Caco-2 (cell line): Measurements from ENCODE around the gene CPVL. TPM values are rescaled to one million over a fixed set of nuclear protein-coding genes. Genes with fewer than 3 reads are reported as not detected.

Experiments used
- BruUV-seq: library from RNA; stranded (reverse); fragments of 400-500 nt; replicated peaks from 2 replicates; lab custom pipeline; 2021; lab: Mats Ljungman, UMichigan
- CTCF ChIA-PET: fragments of 300-600 bp; sonication (Branson Sonifier 250); formaldehyde crosslinking; loops from one replicate; lab custom pipeline; 2022; ENCODE audit warnings: antibody characterized with exemption; lab: Charles Lee
- POLR2A ChIA-PET: fragments of 300-600 bp; sonication (Branson Sonifier 250); formaldehyde crosslinking; loops from one replicate; lab custom pipeline; 2022; ENCODE audit warnings: antibody characterized with exemption; lab: Charles Lee
- DNase-seq, 2 experiments: peaks; one replicate each; pipeline versions ENCODE4 v3.0.0 to v3.0.0-alpha.2; 2020 to 2022
- H3K27me3 ChIP-seq: replicated peaks from 2 replicates; pipeline ENCODE4 v1.6.0; 2011; ENCODE audit warnings: low read length; ENCODE audit not compliant: control insufficient read depth, insufficient read depth
- H3K36me3 ChIP-seq: 2 replicates; pipeline ENCODE4 v1.5.1; 2011; ENCODE audit warnings: low read length; ENCODE audit not compliant: control insufficient read depth, insufficient read depth
- H3K4me1 ChIP-seq: fragments of 250-450 bp; sonication (Bioruptor Pico); 2 replicates; pipeline ENCODE4 v1.5.1; 2020; ENCODE audit warnings: mild to moderate bottlenecking
- H3K4me3 ChIP-seq: 2 replicates; pipeline ENCODE4 v1.5.1; 2011; ENCODE audit warnings: low read depth, mild to moderate bottlenecking, control low read depth, low read length
- H3K9me3 ChIP-seq: fragments of 250-450 bp; sonication (Bioruptor Pico); 2 replicates; pipeline ENCODE4 v1.5.1; 2020; ENCODE audit warnings: mild to moderate bottlenecking, moderate library complexity
- H3K27ac Mint-ChIP-seq: one replicate; pipeline ENCODE4 v1.8.0; 2022; ENCODE audit warnings: mixed read lengths; ENCODE audit not compliant: unreplicated experiment
- H3K27me3 Mint-ChIP-seq: one replicate; pipeline ENCODE4 v1.8.0; 2022; ENCODE audit warnings: mixed read lengths; ENCODE audit not compliant: insufficient read depth, unreplicated experiment
- H3K36me3 Mint-ChIP-seq: one replicate; pipeline ENCODE4 v1.8.0; 2022; ENCODE audit warnings: mild to moderate bottlenecking, mixed read lengths; ENCODE audit not compliant: insufficient read depth, unreplicated experiment
- H3K4me1 Mint-ChIP-seq: one replicate; pipeline ENCODE4 v1.8.0; 2022; ENCODE audit warnings: low read depth, mixed read lengths; ENCODE audit not compliant: unreplicated experiment
- H3K4me3 Mint-ChIP-seq: one replicate; pipeline ENCODE4 v1.8.0; 2022; ENCODE audit warnings: mild to moderate bottlenecking, moderate library complexity, mixed read lengths; ENCODE audit not compliant: unreplicated experiment
- H3K9me3 Mint-ChIP-seq: one replicate; pipeline ENCODE4 v1.8.0; 2022; ENCODE audit warnings: mixed read lengths; ENCODE audit not compliant: unreplicated experiment
- intact Hi-C: fragments of 100-400 bp; cut with micrococcal nuclease; formaldehyde crosslinking; loops from one replicate; pipeline ENCODE4 v1.10.0; 2022; ENCODE audit not compliant: unreplicated experiment
- total RNA-seq: library from RNA; stranded (reverse); gene quantifications from 2 replicates; pipeline ENCODE4 v1.2.3, GENCODE V29; 2022
- TF ChIP-seq, protein P1 (sequence below), 2 experiments: fragments of 200-600 bp in 1 of 2; IDR thresholded peaks; 1 replicate in 1 of 2; 2 replicates in 1 of 2; pipeline versions ENCODE4 v1.5.1 to v1.8.0; 2011 to 2022; ENCODE audit warnings: antibody characterized with exemption in 1 of 2, control low read depth in 1 of 2, inconsistent platforms in 1 of 2, low read depth in 1 of 2, low read length in 1 of 2, mild to moderate bottlenecking in 1 of 2, moderate library complexity in 1 of 2; ENCODE audit not compliant: insufficient read depth in 1 of 2, severe bottlenecking in 1 of 2, unreplicated experiment in 1 of 2

CPVL gene
- total RNA-seq, 1 experiment from 2014 or later, result 109 TPM

GRCh38 chr7:29194206-29194593 lies 47.9 kb upstream of the CPVL start:
- H3K4me3 ChIP-seq, result peak overlapping the region; percentile 91
- no peaks in the 10 kb centered on the region for H3K9me3 ChIP-seq
- H3K27ac Mint-ChIP-seq, result peak overlapping the region; percentile 1
- no peaks in the 10 kb centered on the region for H3K36me3 ChIP-seq
- H3K36me3 Mint-ChIP-seq, result no peaks in the 10 kb centered on the region
- peak; percentile 46 for DNase-seq
- TF ChIP-seq, protein P1, sequence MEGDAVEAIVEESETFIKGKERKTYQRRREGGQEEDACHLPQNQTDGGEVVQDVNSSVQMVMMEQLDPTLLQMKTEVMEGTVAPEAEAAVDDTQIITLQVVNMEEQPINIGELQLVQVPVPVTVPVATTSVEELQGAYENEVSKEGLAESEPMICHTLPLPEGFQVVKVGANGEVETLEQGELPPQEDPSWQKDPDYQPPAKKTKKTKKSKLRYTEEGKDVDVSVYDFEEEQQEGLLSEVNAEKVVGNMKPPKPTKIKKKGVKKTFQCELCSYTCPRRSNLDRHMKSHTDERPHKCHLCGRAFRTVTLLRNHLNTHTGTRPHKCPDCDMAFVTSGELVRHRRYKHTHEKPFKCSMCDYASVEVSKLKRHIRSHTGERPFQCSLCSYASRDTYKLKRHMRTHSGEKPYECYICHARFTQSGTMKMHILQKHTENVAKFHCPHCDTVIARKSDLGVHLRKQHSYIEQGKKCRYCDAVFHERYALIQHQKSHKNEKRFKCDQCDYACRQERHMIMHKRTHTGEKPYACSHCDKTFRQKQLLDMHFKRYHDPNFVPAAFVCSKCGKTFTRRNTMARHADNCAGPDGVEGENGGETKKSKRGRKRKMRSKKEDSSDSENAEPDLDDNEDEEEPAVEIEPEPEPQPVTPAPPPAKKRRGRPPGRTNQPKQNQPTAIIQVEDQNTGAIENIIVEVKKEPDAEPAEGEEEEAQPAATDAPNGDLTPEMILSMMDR (IDR thresholded peaks at IDR 0.05; ENCODE audit: insufficient read depth in 1 of 2, low read depth in 1 of 2, low read length in 1 of 2, severe bottlenecking in 1 of 2, unreplicated experiment in 1 of 2), result no peak
- CTCF ChIA-PET, result interaction anchor here (0.7 to 1.5 kb wide), 2 partner anchors 143 to 214 kb away, joined by 3 to 4 read pairs; no protein-coding TSS in a partner anchor
- no peaks in the 10 kb centered on the region for H3K9me3 Mint-ChIP-seq
- H3K4me1 Mint-ChIP-seq, result peaks cover 25% of the 10 kb centered on the region
- H3K4me1 ChIP-seq, result peaks cover 35% of the 10 kb centered on the region
- POLR2A ChIA-PET, result no interaction called here
- intact Hi-C loops, result no loop called here
- peak overlapping the region; percentile 72 for H3K4me3 Mint-ChIP-seq
- H3K27me3 Mint-ChIP-seq, result no peaks in the 10 kb centered on the region
- H3K27me3 ChIP-seq, result no peaks in the 10 kb centered on the region
- BruUV-seq, result TSS peak; percentile 61

- TF ChIP-seq, protein P1 (IDR thresholded peaks at IDR 0.05; ENCODE audit: insufficient read depth in 1 of 2, low read depth in 1 of 2, low read length in 1 of 2, severe bottlenecking in 1 of 2, unreplicated experiment in 1 of 2), result no peak
- H3K27ac Mint-ChIP-seq, result peak overlapping the region; percentile 1
- no TSS peak for BruUV-seq
- Histone ChIP-seq H3K4me1 (peaks cover 35% of the 10 kb centered on the region), H3K4me3 (peak overlapping the region; percentile 91), H3K9me3 (no peaks in the 10 kb centered on the region), H3K27me3 (no peaks in the 10 kb centered on the region), H3K36me3 (no peaks in the 10 kb centered on the region)
- peak overlapping the region; percentile 72 for H3K4me3 Mint-ChIP-seq
- no peaks in the 10 kb centered on the region for H3K36me3 Mint-ChIP-seq
- peaks cover 25% of the 10 kb centered on the region for H3K4me1 Mint-ChIP-seq
- H3K9me3 Mint-ChIP-seq, result no peaks in the 10 kb centered on the region
- CTCF ChIA-PET, result interaction anchor here (0.7 to 1.5 kb wide), 2 partner anchors 143 to 215 kb away, joined by 3 to 4 read pairs; no protein-coding TSS in a partner anchor
- no peaks in the 10 kb centered on the region for H3K27me3 Mint-ChIP-seq
- DNase-seq, result no peak
- intact Hi-C loops, result no loop called here
- POLR2A ChIA-PET, result no interaction called here
These were observed 47.2 kb upstream of the CPVL start for GRCh38 chr7:29193316-29194205.

- intact Hi-C loops, result no loop called here
- ChIA-PET CTCF (no interaction called here), POLR2A (no interaction called here)
- no peaks in the 10 kb centered on the region for H3K36me3 Mint-ChIP-seq
- Histone ChIP-seq H3K4me3 (no peak overlapping the region), H3K4me1 (peaks cover 35% of the 10 kb centered on the region), H3K27me3 (no peaks in the 10 kb centered on the region), H3K9me3 (no peaks in the 10 kb centered on the region), H3K36me3 (no peaks in the 10 kb centered on the region)
- TF ChIP-seq, protein P1 (IDR thresholded peaks at IDR 0.05; ENCODE audit: insufficient read depth in 1 of 2, low read depth in 1 of 2, low read length in 1 of 2, severe bottlenecking in 1 of 2, unreplicated experiment in 1 of 2), result no peak
- peaks cover 25% of the 10 kb centered on the region for H3K4me1 Mint-ChIP-seq
- peak overlapping the region; percentile 42 for H3K4me3 Mint-ChIP-seq
- no TSS peak for BruUV-seq
- H3K9me3 Mint-ChIP-seq, result no peaks in the 10 kb centered on the region
- DNase-seq, result no peak
- H3K27me3 Mint-ChIP-seq, result no peaks in the 10 kb centered on the region
- no peak overlapping the region for H3K27ac Mint-ChIP-seq
These were observed 46.5 kb upstream of the CPVL start for GRCh38 chr7:29192811-29193210.
